Measurements from ENCODE around the gene MBOAT7.

The MBOAT7 gene

GRCh38 chr19:54160182-54160811 is 29.1 kb downstream of the MBOAT7 start:
- FAIRE-seq: no peak

- peak; percentile 95 for FAIRE-seq
Measured at GRCh38 chr19:54159352-54160181, 29.8 kb downstream of the MBOAT7 start, which contains the start of gene LENG1. Gene LENG1 (minus strand): TSS chr19:54159721. CDS start chr19:54159695, 26 bp downstream.

- no peak for FAIRE-seq
Measured at GRCh38 chr19:54158812-54159351, 30.5 kb downstream of the MBOAT7 start.

GRCh38 chr19:54156953-54157352 is 32.4 kb downstream of the MBOAT7 start:
- FAIRE-seq: no peak

- no peak for FAIRE-seq
Measured at GRCh38 chr19:54156490-54156889, 32.9 kb downstream of the MBOAT7 start.

- no peak for FAIRE-seq
Measured at GRCh38 chr19:54155694-54156093, 33.7 kb downstream of the MBOAT7 start.

GRCh38 chr19:54154603-54155345 is 34.6 kb downstream of the MBOAT7 start:
- FAIRE-seq: no peak

GRCh38 chr19:54153731-54154326 is 35.6 kb downstream of the MBOAT7 start:
- no peak for FAIRE-seq

GRCh38 chr19:54152878-54153524 is 36.4 kb downstream of the MBOAT7 start:
- no peak for FAIRE-seq

- no peak for FAIRE-seq
Measured at GRCh38 chr19:54152267-54152666, 37.1 kb downstream of the MBOAT7 start.

- no peak for FAIRE-seq
Measured at GRCh38 chr19:54151362-54152035, 37.9 kb downstream of the MBOAT7 start.

- FAIRE-seq: no peak
Measured at GRCh38 chr19:54149021-54149812, 40.2 kb downstream of the MBOAT7 start.

- no peak for FAIRE-seq
Measured at GRCh38 chr19:54148158-54148557, 41.2 kb downstream of the MBOAT7 start.

- no peak for FAIRE-seq
Measured at GRCh38 chr19:54147676-54148075, 41.7 kb downstream of the MBOAT7 start.

- no peak for FAIRE-seq
Measured at GRCh38 chr19:54145541-54146158, 43.7 kb downstream of the MBOAT7 start.

GRCh38 chr19:54142166-54142780 is 47.1 kb downstream of the MBOAT7 start:
- FAIRE-seq: no peak

GRCh38 chr19:54141356-54141755 is 48.0 kb downstream of the MBOAT7 start:
- no peak for FAIRE-seq

GRCh38 chr19:54138489-54139256 is 50.7 kb downstream of the MBOAT7 start:
- FAIRE-seq: no peak

Data from colon (tissue), 2 donors.